ENCODE measurements around the gene THSD7A. TPM values are rescaled to one million over a fixed set of nuclear protein-coding genes. Genes with fewer than 3 reads are reported as not detected.
"Not testable (repeated sequence)": the region's sequence is repeated elsewhere in the genome, so short reads cannot be mapped to it uniquely, and the experiment has no call there.

The THSD7A gene
- total and polyA plus RNA-seq, 2 of the 13 experiments (the other 11 are each of a cell fraction or from before 2014, with no cell fraction given): 0.01 to 0.07 TPM

- TF ChIP-seq ZXDC (CRISPR knock-in tag; IDR thresholded peaks at IDR 0.05): no peak
- no peak for TF ChIP-seq HNRNPL (IDR thresholded peaks at IDR 0.05; ENCODE audit: low read depth, low read length)
- no peak for TF ChIP-seq NKX3-1 (CRISPR knock-in tag; IDR thresholded peaks at IDR 0.05)
- TF ChIP-seq ZNF589 (CRISPR knock-in tag; conservative IDR thresholded peaks at IDR 0.05): no peak
- TF ChIP-seq ZHX2 (IDR thresholded peaks at IDR 0.05; ENCODE audit: low read depth): no peak
- TF ChIP-seq ZHX2 (CRISPR knock-in tag; IDR thresholded peaks at IDR 0.05; ENCODE audit: borderline replicate concordance): no peak
Observed at GRCh38 chr7:11524476-11525397, 307.3 kb downstream of the THSD7A start (continued).

GRCh38 chr7:11521964-11522499 lies 310.0 kb downstream of the THSD7A start:
- CTCF ChIA-PET (ENCODE audit: low intra/inter-chr PET ratio, low total read pairs); H3K9ac ChIP-seq (ENCODE audit: insufficient read depth, low read depth, low read length); H3K4me3 ChIP-seq (replicated peaks in 1 of 3; ENCODE audit: insufficient read depth in 1 of 3, low read depth in 2 of 3, low read length in 3 of 3); H3K27me3 ChIP-seq (ENCODE audit: control insufficient read depth in 1 of 2, insufficient read depth in 2 of 2, low read length in 2 of 2); H3K4me1 ChIP-seq (ENCODE audit: insufficient read depth, low read length); in situ Hi-C loops (cut with HindIII; ENCODE audit: extremely low pct_ligation_motif_present, low pct_unique_long_range_greater_than_20kb); H2AFZ ChIP-seq (ENCODE audit: low read length); DNase-seq (ENCODE audit: low spot score); H3K36me3 ChIP-seq (replicated peaks in 1 of 2; ENCODE audit: control insufficient read depth in 1 of 2, insufficient read depth in 2 of 2, low read length in 2 of 2); FAIRE-seq; H3K27ac ChIP-seq (ENCODE audit: extremely low read length, insufficient read depth, low read length); H3K79me2 ChIP-seq (ENCODE audit: insufficient read depth, low read length); BruUV-seq (replicated peaks); H3K9me3 ChIP-seq (ENCODE audit: low read length); POLR2A ChIA-PET; intact Hi-C loops (cut with micrococcal nuclease; ENCODE audit: unreplicated experiment); ATAC-seq; H4K20me1 ChIP-seq (ENCODE audit: insufficient read depth, low read length); H3K4me2 ChIP-seq (ENCODE audit: low read depth, low read length): not testable (repeated sequence)
- WGBS (ENCODE audit: low lambda C conversion rate): 0% methylated on average over 2 of the region's 2 CpGs
